ENCODE data around the gene USP32. TPM values are rescaled to one million over a fixed set of nuclear protein-coding genes. Genes with fewer than 3 reads are reported as not detected.

The USP32 gene
- total and polyA plus RNA-seq, 7 donors, result 19.5 to 64.9 (median 38.6) TPM

DNA sequence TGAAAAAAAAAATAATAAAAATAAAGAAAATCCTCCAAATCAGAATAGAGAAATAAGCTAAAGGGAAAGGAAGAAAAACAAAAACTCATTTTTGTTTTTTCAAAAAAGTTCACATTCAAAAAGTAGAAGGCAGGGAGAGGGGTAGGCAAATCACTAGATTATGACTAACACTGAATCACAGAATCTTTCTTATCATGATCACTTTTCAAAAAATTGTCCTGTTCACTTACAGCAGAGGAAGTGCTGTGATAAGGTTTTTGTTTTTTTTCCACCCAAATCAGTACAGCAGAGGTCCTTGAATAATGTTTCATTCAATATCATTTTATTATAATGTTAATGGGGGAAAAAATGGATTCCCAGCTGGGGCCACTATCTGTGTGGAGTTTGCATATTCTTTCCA is 135.8 kb downstream of the USP32 start:
- Histone ChIP-seq H3K9me3 (no peaks in the 10 kb centered on the region), H3K27me3 (ENCODE audit: insufficient read depth in 3 of 3, low read length in 2 of 3) (no peaks in the 10 kb centered on the region), H3K36me3 (ENCODE audit: insufficient read depth in 1 of 2, low read depth in 1 of 2) (peaks cover 0 to 82% of the 10 kb centered on the region in 2 donors), H3K4me1 (no peaks in the 10 kb centered on the region), H3K4me3 (no peak overlapping the region), H3K27ac (no peak overlapping the region)
- intact Hi-C loops (cut with DNase I), result no loop called here
- no peak for DNase-seq
- ATAC-seq, result no peak
- TF ChIP-seq CTCF (IDR thresholded peaks at IDR 0.05), result no peak

DNA sequence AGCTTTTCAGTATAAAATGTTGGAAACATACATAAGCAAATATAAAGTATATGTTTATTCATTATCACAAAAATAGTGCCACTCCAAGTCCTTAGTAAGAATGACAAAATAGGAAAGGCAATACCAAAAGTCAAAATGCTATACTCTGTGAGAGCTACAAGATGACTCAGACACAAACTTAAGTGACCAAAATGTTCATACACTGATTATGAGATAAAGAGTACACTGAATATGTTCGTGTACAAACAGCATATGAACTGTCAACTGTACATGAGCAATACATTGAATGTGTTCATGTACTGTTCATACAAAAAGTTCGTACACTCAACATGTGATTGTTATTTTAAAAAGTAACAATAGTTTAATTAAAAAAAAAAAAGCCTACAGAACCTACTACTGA is 138.9 kb downstream of the USP32 start:
- H3K4me3 ChIP-seq, result no peak overlapping the region
- H3K27me3 ChIP-seq (ENCODE audit: insufficient read depth in 3 of 3, low read length in 2 of 3), result no peaks in the 10 kb centered on the region
- TF ChIP-seq CTCF (IDR thresholded peaks at IDR 0.05), result no peak
- WGBS, 3 donors, result 94 to 96% (median 95%) methylated on average over 2 of the region's 2 CpGs
- DNase-seq (no peak), ATAC-seq (no peak)
- peaks cover 0 to 80% of the 10 kb centered on the region in 2 donors for H3K36me3 ChIP-seq (ENCODE audit: insufficient read depth in 1 of 2, low read depth in 1 of 2)
- no peaks in the 10 kb centered on the region for H3K4me1 ChIP-seq
- no peak overlapping the region for H3K27ac ChIP-seq
- no peaks in the 10 kb centered on the region for H3K9me3 ChIP-seq
- intact Hi-C loops (cut with DNase I), result no loop called here

DNA sequence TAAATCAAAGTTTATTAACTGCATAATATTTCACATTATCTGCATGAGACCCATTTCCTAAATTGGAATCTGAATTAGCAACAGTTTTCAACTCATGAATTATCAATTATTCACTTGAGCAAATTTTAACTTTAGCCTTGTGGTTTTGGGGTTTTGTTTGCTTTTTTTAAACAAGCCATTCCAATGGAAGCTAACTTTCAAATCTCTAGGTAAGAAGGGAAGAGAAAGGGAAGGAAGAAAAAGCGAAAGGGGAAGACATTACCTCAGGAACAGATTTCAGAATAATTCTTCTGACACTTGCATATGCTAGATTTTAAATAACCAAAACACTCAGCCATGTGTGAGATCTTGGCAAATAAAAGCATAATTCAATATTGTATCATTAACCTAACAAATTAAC is 139.5 kb downstream of the USP32 start:
- TF ChIP-seq CTCF (IDR thresholded peaks at IDR 0.05), result no peak
- H3K27ac ChIP-seq, result no peak overlapping the region
- peaks cover 0 to 76% of the 10 kb centered on the region in 2 donors for H3K36me3 ChIP-seq (ENCODE audit: insufficient read depth in 1 of 2, low read depth in 1 of 2)
- DNase-seq (no peak), ATAC-seq (no peak)
- no peaks in the 10 kb centered on the region for H3K9me3 ChIP-seq
- intact Hi-C loops (cut with DNase I), result no loop called here
- H3K4me3 ChIP-seq, result no peak overlapping the region
- H3K27me3 ChIP-seq (ENCODE audit: insufficient read depth in 3 of 3, low read length in 2 of 3), result no peaks in the 10 kb centered on the region
- H3K4me1 ChIP-seq, result no peaks in the 10 kb centered on the region
- WGBS, 3 donors, result 96 to 100% (median 98%) methylated on average over 1 of the region's 1 CpG

GRCh38 chr17:60249290-60249826 is 142.6 kb downstream of the USP32 start:
- ATAC-seq (no peak), DNase-seq (no peak)
- intact Hi-C loops (cut with DNase I), result no loop called here
- Histone ChIP-seq H3K4me1 (no peaks in the 10 kb centered on the region), H3K27ac (no peak overlapping the region), H3K4me3 (no peak overlapping the region), H3K36me3 (ENCODE audit: insufficient read depth in 1 of 2, low read depth in 1 of 2) (peaks cover 0 to 64% of the 10 kb centered on the region in 2 donors), H3K27me3 (ENCODE audit: insufficient read depth in 3 of 3, low read length in 2 of 3) (no peaks in the 10 kb centered on the region), H3K9me3 (no peaks in the 10 kb centered on the region)
- TF ChIP-seq CTCF (IDR thresholded peaks at IDR 0.05), result no peak

- Histone ChIP-seq H3K9me3 (no peaks in the 10 kb centered on the region), H3K27ac (no peak overlapping the region), H3K4me1 (no peaks in the 10 kb centered on the region), H3K36me3 (ENCODE audit: insufficient read depth in 1 of 2, low read depth in 1 of 2) (peaks cover 0 to 58% of the 10 kb centered on the region in 2 donors), H3K4me3 (no peak overlapping the region), H3K27me3 (ENCODE audit: insufficient read depth in 3 of 3, low read length in 2 of 3) (no peaks in the 10 kb centered on the region)
- ATAC-seq (no peak), DNase-seq (no peak)
- intact Hi-C loops (cut with DNase I), result no loop called here
- WGBS, 3 donors, result 68 to 74% (median 71%) methylated on average over 5 of the region's 5 CpGs
- TF ChIP-seq CTCF (IDR thresholded peaks at IDR 0.05), result no peak
Observed at GRCh38 chr17:60248618-60249289, 143.2 kb downstream of the USP32 start.
